Activated CD8-positive, alpha-beta T cell treated with anti-CD3 and anti-CD28 coated beads for 36 hours (primary cell): ENCODE results near the gene NDUFB3. TPM values are rescaled to one million over a fixed set of nuclear protein-coding genes. Genes with fewer than 3 reads are reported as not detected.

Source experiments
- ATAC-seq: fragments of 200-7000 bp; cut with Tn5 transposase; one replicate; pipeline ENCODE4 v1.10.0; 2021; ENCODE audit warnings: mild to moderate bottlenecking, moderate library complexity
- CTCF ChIA-PET: fragments of 350-600 bp; sonication (Branson Sonifier 250); formaldehyde crosslinking; loops from one replicate; lab custom pipeline; 2021; ENCODE audit warnings: antibody characterized with exemption; lab: Charles Lee
- POLR2A ChIA-PET: fragments of 350-600 bp; sonication (Branson Sonifier 250); formaldehyde crosslinking; loops from one replicate; lab custom pipeline; 2021; ENCODE audit warnings: antibody characterized with exemption; lab: Charles Lee
- DNase-seq: peaks from one replicate; pipeline ENCODE4 v3.0.0-alpha.2; 2020
- H3K27ac Mint-ChIP-seq: one replicate; pipeline ENCODE4 v1.8.0; 2021; ENCODE audit warnings: mild to moderate bottlenecking, mixed read lengths
- H3K27me3 Mint-ChIP-seq: one replicate; pipeline ENCODE4 v1.8.0; 2021; ENCODE audit warnings: mixed read lengths
- H3K36me3 Mint-ChIP-seq: one replicate; pipeline ENCODE4 v1.8.0; 2021; ENCODE audit warnings: low read depth, mixed read lengths
- H3K4me1 Mint-ChIP-seq: one replicate; pipeline ENCODE4 v1.8.0; 2021; ENCODE audit warnings: low read depth, mixed read lengths
- H3K4me3 Mint-ChIP-seq: one replicate; pipeline ENCODE4 v1.8.0; 2021; ENCODE audit warnings: mild to moderate bottlenecking, moderate library complexity, mixed read lengths
- H3K9me3 Mint-ChIP-seq: one replicate; pipeline ENCODE4 v1.8.0; 2021; ENCODE audit warnings: mixed read lengths
- intact Hi-C: fragments of 100-400 bp; cut with micrococcal nuclease; formaldehyde crosslinking; loops from one replicate; pipeline ENCODE4 v1.10.0; 2022
- total RNA-seq, 2 experiments: library from RNA; stranded (reverse); gene quantifications; one replicate each; pipeline ENCODE4 v1.2.3, GENCODE V29; 2021
- TF ChIP-seq, protein P1 (sequence below): fragments of 200-600 bp; IDR thresholded peaks from one replicate; pipeline ENCODE4 v1.8.0; 2022; ENCODE audit warnings: antibody characterized with exemption, mild to moderate bottlenecking

NDUFB3 gene
- total RNA-seq, 2 experiments from 2014 or later: 134 to 140 TPM

- no peak for ATAC-seq
- peaks cover 73% of the 10 kb centered on the region for H3K36me3 Mint-ChIP-seq
- POLR2A ChIA-PET: interaction anchor here (0.7 to 3.5 kb wide), 5 partner anchors 8 to 258 kb away, joined by 3 to 15 read pairs (median 5); partner anchors contain the start of gene CLK1
Observed at GRCh38 chr2:201122276-201122675, 50.5 kb downstream of the NDUFB3 start.

DNA sequence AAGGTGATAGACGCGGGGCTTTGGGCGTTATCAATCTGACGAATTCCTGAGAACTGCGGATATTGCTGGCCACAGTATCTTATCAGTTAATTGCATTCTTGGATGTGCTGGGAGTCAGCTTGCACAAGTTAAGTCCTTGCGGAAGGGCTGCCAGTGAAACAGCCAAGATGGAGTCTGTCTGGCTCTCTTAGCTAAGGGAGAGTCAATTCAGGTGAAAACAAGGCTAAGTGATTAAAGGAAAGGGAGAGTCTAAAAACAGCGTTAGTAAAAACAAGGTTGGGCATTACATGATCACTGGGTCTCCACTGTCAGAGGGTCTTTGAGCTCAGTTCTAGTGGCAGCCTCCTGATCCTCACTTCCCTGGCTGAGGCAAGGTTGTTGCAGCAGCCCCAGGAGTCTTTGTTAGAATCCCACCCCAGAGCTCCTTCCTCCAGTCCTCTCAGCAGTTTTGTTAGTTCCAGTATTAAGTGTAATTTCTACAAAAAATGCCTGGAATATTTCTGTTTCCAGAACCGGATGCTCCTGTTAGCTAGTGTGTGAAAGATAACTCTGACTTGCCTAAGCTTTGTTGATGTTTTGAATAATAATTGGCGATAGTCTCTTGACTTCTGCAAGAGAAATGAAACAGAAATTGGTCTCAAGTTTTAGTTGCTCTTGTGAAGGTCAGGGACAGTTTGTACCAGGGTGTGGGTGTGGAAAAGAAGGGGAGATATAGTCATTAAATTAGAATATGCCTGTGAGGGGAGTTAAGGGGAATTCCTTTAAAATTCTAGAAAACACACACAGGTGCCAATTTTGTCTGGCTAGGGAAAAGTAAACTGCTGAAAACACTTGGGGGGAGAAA lies 54.7 kb downstream of the NDUFB3 start:
- intact Hi-C loops: loop anchor here (2.0 kb wide), 1 partner anchor 238 kb away; the partner anchor contains the start of genes NIF3L1 and PPIL3
- TF ChIP-seq, protein P1, sequence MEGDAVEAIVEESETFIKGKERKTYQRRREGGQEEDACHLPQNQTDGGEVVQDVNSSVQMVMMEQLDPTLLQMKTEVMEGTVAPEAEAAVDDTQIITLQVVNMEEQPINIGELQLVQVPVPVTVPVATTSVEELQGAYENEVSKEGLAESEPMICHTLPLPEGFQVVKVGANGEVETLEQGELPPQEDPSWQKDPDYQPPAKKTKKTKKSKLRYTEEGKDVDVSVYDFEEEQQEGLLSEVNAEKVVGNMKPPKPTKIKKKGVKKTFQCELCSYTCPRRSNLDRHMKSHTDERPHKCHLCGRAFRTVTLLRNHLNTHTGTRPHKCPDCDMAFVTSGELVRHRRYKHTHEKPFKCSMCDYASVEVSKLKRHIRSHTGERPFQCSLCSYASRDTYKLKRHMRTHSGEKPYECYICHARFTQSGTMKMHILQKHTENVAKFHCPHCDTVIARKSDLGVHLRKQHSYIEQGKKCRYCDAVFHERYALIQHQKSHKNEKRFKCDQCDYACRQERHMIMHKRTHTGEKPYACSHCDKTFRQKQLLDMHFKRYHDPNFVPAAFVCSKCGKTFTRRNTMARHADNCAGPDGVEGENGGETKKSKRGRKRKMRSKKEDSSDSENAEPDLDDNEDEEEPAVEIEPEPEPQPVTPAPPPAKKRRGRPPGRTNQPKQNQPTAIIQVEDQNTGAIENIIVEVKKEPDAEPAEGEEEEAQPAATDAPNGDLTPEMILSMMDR: no peak
- Mint-ChIP-seq H3K27me3 (no peaks in the 10 kb centered on the region), H3K4me1 (peaks cover 70% of the 10 kb centered on the region), H3K27ac (peak overlapping the region; percentile 92), H3K4me3 (peak overlapping the region; percentile 95), H3K9me3 (no peaks in the 10 kb centered on the region), H3K36me3 (peaks cover 72% of the 10 kb centered on the region)
- DNase-seq: peak; percentile 64
- POLR2A ChIA-PET: interaction anchor here (0.6 to 2.6 kb wide), 14 partner anchors 16 to 1140 kb away, joined by 3 to 14 read pairs (median 4); partner anchors contain the start of genes CASP10, CASP8, CLK1 and NIF3L1
- CTCF ChIA-PET: interaction anchor here (0.9 to 1.3 kb wide), 2 partner anchors 20 to 59 kb away, joined by 3 read pairs; no protein-coding TSS in a partner anchor
- ATAC-seq: peak; percentile 14

More at GRCh38 chr2:201122276-201122675, 50.5 kb downstream of the NDUFB3 start:
- intact Hi-C loops: no loop called here
- DNase-seq: peak; percentile 33
- Mint-ChIP-seq H3K4me1 (peaks cover 60% of the 10 kb centered on the region), H3K9me3 (no peaks in the 10 kb centered on the region), H3K27me3 (no peaks in the 10 kb centered on the region), H3K27ac (peak overlapping the region; percentile 92), H3K4me3 (peak overlapping the region; percentile 95)
- CTCF ChIA-PET: interaction anchor here (0.8 to 1.8 kb wide), 6 partner anchors 10 to 110 kb away, joined by 3 to 8 read pairs (median 4); partner anchors contain the start of gene CASP10
- TF ChIP-seq, protein P1: no peak

DNA sequence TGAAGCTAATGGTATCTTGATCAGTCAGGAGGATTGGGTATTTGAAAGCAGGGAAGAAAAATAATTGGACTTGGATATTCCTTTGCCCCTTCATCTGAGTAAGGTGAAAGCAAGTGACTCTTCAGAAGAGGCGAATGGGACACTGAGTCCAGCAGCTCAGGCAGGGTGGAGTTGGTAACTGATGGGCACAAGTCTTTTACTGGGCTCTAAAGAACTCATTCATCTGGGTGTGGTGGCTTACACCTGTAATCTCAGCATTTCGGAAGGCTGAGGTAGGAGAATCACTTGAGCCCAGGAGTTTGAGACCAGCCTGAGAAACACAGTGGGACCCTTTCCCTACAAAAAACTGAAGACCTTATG lies 55.3 kb downstream of the NDUFB3 start:
- Mint-ChIP-seq H3K36me3 (peaks cover 72% of the 10 kb centered on the region), H3K27ac (peak overlapping the region; percentile 92), H3K27me3 (no peaks in the 10 kb centered on the region), H3K4me3 (peak overlapping the region; percentile 95), H3K4me1 (peaks cover 66% of the 10 kb centered on the region), H3K9me3 (no peaks in the 10 kb centered on the region)
- TF ChIP-seq, protein P1: no peak
- CTCF ChIA-PET: interaction anchor here (1.3 kb wide), 1 partner anchor 59 kb away, joined by 3 read pairs; no protein-coding TSS in a partner anchor
- DNase-seq: no peak
- ATAC-seq: no peak
- POLR2A ChIA-PET: interaction anchor here (0.7 to 2.6 kb wide), 11 partner anchors 16 to 263 kb away, joined by 3 to 14 read pairs (median 4); partner anchors contain the start of genes CASP10, CASP8 and CLK1
- intact Hi-C loops: loop anchor here (2.0 kb wide), 1 partner anchor 238 kb away; the partner anchor contains the start of genes NIF3L1 and PPIL3

- peak; percentile 35 for ATAC-seq
- intact Hi-C loops: loop anchor here (2.0 kb wide), 1 partner anchor 239 kb away; the partner anchor contains the start of genes NIF3L1 and PPIL3
- Mint-ChIP-seq H3K9me3 (no peaks in the 10 kb centered on the region), H3K36me3 (peaks cover 72% of the 10 kb centered on the region), H3K27me3 (no peaks in the 10 kb centered on the region), H3K27ac (peak overlapping the region; percentile 92), H3K4me1 (peaks cover 64% of the 10 kb centered on the region), H3K4me3 (peak overlapping the region; percentile 95)
- ChIA-PET CTCF (interaction anchor here (1.3 to 5.9 kb wide), 2 partner anchors 11 to 58 kb away, joined by 3 to 93 read pairs; partner anchors contain the start of gene CFLAR), POLR2A (interaction anchor here (0.7 to 2.6 kb wide), 10 partner anchors 15 to 264 kb away, joined by 3 to 14 read pairs (median 4); partner anchors contain the start of genes CASP8 and CLK1)
- TF ChIP-seq, protein P1: no peak
- peak; percentile 80 for DNase-seq
Observed at GRCh38 chr2:201127570-201127969, 55.8 kb downstream of the NDUFB3 start.
